Measurements from ENCODE around the gene ZDHHC22.

The ZDHHC22 gene

DNA sequence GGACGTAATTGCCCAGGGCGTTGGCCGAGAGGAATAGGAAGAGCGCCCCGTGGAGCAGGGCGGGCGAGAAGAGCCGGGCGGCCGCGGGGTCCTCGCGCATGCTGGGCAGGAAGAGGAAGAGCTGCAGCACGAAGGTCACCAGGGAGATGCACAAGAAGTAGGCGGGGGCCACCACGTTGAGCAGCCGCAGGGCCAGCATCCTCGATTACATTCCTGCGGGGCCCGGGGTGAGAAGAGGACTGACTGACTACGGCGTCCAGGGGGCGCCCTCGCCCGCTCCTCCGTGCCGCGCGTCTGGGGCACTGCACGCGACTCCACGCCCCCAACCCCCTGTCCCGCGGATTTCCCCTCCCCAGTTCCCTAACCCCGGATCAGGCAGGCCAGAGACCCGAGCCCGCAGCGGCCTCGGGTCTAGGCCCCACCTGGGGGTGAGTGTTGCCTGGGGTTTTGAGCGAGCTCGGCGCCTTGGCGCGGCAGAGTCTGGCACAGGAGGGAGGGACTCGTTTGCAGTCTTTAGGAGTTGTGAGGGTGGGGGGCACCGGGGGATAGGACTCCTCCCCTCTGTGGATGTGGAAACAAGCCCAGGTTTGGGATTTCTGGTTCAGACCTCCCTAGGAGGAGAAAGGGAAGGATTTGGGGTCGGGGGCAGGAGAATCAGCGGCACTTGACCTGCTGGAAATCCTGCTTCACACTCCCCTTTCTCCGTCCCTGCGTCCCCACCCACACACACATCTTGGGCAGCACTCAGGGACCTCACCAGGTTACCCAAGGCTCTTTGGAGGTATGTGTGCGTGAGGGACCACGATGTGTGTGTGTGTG is 1.8 kb downstream of the ZDHHC22 start:
- no peak overlapping the region for H3K27ac ChIP-seq
- H3K4me1 ChIP-seq (ENCODE audit: control insufficient read depth in 1 of 2, insufficient read depth in 1 of 2, low read depth in 1 of 2, low read length in 1 of 2), result peaks cover 0 to 6% of the 10 kb centered on the region in 2 experiments
- H3K36me3 ChIP-seq, result no peaks in the 10 kb centered on the region
- H3K27me3 ChIP-seq, result peaks cover 100% of the 10 kb centered on the region
- no peak overlapping the region for H3K4me3 ChIP-seq (ENCODE audit: low read depth in 1 of 2, low read length in 1 of 2)
- H3K9me3 ChIP-seq, result no peaks in the 10 kb centered on the region
- TF ChIP-seq, protein P1, sequence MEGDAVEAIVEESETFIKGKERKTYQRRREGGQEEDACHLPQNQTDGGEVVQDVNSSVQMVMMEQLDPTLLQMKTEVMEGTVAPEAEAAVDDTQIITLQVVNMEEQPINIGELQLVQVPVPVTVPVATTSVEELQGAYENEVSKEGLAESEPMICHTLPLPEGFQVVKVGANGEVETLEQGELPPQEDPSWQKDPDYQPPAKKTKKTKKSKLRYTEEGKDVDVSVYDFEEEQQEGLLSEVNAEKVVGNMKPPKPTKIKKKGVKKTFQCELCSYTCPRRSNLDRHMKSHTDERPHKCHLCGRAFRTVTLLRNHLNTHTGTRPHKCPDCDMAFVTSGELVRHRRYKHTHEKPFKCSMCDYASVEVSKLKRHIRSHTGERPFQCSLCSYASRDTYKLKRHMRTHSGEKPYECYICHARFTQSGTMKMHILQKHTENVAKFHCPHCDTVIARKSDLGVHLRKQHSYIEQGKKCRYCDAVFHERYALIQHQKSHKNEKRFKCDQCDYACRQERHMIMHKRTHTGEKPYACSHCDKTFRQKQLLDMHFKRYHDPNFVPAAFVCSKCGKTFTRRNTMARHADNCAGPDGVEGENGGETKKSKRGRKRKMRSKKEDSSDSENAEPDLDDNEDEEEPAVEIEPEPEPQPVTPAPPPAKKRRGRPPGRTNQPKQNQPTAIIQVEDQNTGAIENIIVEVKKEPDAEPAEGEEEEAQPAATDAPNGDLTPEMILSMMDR (IDR thresholded peaks at IDR 0.05), result no peak

DNA sequence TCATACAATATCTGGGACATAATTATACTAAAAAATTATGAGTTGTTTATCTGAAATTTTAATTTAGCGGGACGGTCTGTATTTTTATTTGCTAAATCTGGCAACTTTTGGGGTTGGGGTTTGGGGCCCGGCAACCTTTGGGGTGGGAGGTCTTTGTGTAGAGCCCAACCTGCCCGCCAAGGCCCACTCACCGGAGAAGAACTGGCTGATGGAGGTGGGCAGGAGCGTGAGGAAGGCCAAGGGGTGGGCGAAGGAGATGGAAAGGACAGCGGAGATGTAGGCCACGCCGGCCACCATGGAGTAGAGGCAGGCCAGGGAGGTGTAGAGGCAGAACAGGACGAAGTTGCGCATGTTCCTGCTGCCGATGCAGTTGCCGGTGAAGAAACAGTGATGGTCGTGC is 2.6 kb downstream of the ZDHHC22 start:
- H3K27me3 ChIP-seq, result peaks cover 100% of the 10 kb centered on the region

DNA sequence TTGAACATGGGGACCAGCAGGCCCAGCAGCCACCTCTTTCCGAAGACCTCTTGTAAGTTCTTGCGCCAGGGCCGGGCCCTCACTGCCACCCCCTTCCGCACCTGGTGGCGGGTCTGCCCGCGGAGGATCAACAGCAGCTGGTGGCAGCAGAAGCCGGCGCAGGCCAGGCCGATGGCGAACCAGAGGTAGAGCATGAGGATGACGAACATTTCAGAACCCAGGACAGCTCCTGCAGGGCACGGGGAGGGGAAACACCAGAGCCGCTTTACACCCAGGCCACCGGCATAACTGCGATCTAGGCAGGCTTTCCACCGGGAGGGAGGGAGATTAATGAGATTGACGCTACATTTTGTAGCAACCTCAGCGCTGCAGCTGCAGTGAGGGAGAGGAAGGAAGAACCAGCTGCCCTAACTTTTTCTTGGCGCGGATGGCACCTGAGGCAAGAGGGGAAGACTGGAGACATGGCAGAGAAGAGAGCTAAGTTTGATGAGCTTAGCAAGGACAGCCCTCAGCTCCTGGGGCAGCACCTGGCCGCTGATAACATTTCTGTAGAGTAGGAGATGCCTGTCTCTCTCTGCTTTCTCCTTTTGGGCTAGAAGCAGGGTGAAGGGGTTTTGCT is 7.8 kb downstream of the ZDHHC22 start:
- H3K27me3 ChIP-seq, result peaks cover 100% of the 10 kb centered on the region
- no peaks in the 10 kb centered on the region for H3K4me1 ChIP-seq (ENCODE audit: control insufficient read depth in 1 of 2, insufficient read depth in 1 of 2, low read depth in 1 of 2, low read length in 1 of 2)
- H3K4me3 ChIP-seq (ENCODE audit: low read depth in 1 of 2, low read length in 1 of 2), result no peak overlapping the region
- TF ChIP-seq, protein P1 (IDR thresholded peaks at IDR 0.05), result no peak
- H3K36me3 ChIP-seq, result no peaks in the 10 kb centered on the region
- no peaks in the 10 kb centered on the region for H3K9me3 ChIP-seq
- no peak overlapping the region for H3K27ac ChIP-seq

More for the DNA sequence above, 2.6 kb downstream of the ZDHHC22 start:
- TF ChIP-seq, protein P1 (IDR thresholded peaks at IDR 0.05), result no peak
- Histone ChIP-seq H3K4me1 (ENCODE audit: control insufficient read depth in 1 of 2, insufficient read depth in 1 of 2, low read depth in 1 of 2, low read length in 1 of 2) (peaks cover 0 to 6% of the 10 kb centered on the region in 2 experiments), H3K4me3 (ENCODE audit: low read depth in 1 of 2, low read length in 1 of 2) (no peak overlapping the region), H3K27ac (no peak overlapping the region), H3K36me3 (no peaks in the 10 kb centered on the region), H3K9me3 (no peaks in the 10 kb centered on the region)

DNA sequence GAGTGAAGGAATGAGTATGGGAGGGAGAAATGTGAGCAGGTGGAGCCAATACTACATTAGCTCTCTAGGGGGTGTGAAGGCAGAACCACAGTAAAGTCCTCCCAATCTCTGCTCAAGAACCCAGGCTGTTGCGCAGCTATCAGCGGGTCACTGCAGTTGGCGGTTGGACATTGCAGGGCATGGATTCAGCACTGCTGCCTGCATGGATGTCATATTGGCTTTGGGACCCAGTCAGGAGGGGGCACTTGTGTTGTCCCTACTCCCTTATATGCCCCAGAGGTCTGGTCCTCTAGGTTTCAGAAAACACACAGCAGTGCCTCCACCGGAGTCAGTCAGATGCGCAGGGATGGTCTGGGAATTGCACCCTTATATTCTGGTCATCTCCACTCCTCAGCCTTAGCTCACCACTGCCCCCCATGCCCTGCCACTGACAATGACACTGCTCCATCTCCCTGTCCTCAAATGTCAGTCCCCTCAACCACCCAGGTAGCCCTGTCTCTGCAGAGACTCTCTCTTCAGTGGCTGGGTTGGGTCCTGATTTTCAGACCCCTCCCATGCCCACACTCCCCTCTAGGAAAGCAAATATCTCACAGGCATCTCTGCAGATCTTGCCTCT is 9.6 kb downstream of the ZDHHC22 start:
- TF ChIP-seq, protein P1 (IDR thresholded peaks at IDR 0.05), result no peak
- no peaks in the 10 kb centered on the region for H3K9me3 ChIP-seq
- H3K4me1 ChIP-seq (ENCODE audit: control insufficient read depth in 1 of 2, insufficient read depth in 1 of 2, low read depth in 1 of 2, low read length in 1 of 2), result no peaks in the 10 kb centered on the region
- no peaks in the 10 kb centered on the region for H3K36me3 ChIP-seq
- no peak overlapping the region for H3K4me3 ChIP-seq (ENCODE audit: low read depth in 1 of 2, low read length in 1 of 2)
- H3K27ac ChIP-seq, result no peak overlapping the region
- H3K27me3 ChIP-seq, result peaks cover 100% of the 10 kb centered on the region

DNA sequence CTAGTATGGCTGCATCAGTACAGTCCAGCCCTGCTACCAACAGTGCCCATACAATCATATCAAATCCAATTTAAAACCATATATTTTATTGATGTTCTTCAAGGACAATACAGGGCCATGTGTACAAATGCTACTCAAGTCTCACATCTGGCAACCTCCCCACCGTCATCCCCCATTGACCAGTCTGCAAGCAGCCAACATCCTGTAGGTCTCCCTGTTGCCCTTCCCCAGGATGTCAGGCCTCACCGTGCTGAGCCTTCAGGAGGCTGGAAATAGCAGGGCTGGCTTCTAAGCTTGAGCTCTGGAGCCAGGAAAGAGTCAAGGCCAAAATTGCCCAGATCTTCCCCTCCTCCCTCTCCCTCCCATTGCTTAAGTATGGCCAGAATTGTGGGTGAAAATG is 10.4 kb downstream of the ZDHHC22 start:
- H3K4me3 ChIP-seq (ENCODE audit: low read depth in 1 of 2, low read length in 1 of 2), result no peak overlapping the region
- no peaks in the 10 kb centered on the region for H3K9me3 ChIP-seq
- H3K4me1 ChIP-seq (ENCODE audit: control insufficient read depth in 1 of 2, insufficient read depth in 1 of 2, low read depth in 1 of 2, low read length in 1 of 2), result no peaks in the 10 kb centered on the region
- H3K36me3 ChIP-seq, result no peaks in the 10 kb centered on the region
- TF ChIP-seq, protein P1 (IDR thresholded peaks at IDR 0.05), result no peak
- peaks cover 100% of the 10 kb centered on the region for H3K27me3 ChIP-seq
- no peak overlapping the region for H3K27ac ChIP-seq
